HG02885 (cell line): ENCODE measurements around the gene APOC3.

ENCODE experiments used
- ATAC-seq: cut with Tn5 transposase; IDR thresholded peaks from one replicate; pipeline ENCODE4 v1.9.1; 2021; ENCODE audit warnings: mild to moderate bottlenecking; ENCODE audit not compliant: unreplicated experiment, poor library complexity

Gene APOC3

DNA sequence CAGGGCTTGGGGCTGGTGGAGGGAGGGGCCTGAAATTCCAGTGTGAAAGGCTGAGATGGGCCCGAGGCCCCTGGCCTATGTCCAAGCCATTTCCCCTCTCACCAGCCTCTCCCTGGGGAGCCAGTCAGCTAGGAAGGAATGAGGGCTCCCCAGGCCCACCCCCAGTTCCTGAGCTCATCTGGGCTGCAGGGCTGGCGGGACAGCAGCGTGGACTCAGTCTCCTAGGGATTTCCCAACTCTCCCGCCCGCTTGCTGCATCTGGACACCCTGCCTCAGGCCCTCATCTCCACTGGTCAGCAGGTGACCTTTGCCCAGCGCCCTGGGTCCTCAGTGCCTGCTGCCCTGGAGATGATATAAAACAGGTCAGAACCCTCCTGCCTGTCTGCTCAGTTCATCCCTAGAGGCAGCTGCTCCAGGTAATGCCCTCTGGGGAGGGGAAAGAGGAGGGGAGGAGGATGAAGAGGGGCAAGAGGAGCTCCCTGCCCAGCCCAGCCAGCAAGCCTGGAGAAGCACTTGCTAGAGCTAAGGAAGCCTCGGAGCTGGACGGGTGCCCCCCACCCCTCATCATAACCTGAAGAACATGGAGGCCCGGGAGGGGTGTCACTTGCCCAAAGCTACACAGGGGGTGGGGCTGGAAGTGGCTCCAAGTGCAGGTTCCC, at the start of gene APOC3:
Gene APOC3 (plus strand): TSS at position 383 of the 659 bp plus-strand sequence. CDS start 676 bp downstream, outside the sequence.
- ATAC-seq: no peak

DNA sequence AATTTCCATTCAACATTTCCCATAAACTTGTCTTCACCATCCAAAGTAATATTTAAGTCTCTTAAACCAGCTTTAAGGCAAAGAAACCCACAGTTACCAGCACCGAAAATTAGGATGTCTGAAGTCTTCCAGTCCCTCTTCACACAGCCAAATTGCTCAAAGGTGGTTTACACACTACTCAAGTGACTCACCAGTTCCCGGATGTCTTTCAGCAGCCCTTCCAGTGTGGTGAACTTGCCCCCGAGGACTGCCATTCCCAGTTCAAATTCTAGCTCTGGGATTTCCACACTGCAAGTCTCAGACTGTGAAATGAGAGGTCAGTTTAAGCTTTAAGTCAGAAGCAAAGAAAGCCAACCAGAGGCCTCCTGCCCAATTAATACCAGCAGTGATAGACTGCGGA, 47.0 kb upstream of the APOC3 start:
- no peak for ATAC-seq

DNA sequence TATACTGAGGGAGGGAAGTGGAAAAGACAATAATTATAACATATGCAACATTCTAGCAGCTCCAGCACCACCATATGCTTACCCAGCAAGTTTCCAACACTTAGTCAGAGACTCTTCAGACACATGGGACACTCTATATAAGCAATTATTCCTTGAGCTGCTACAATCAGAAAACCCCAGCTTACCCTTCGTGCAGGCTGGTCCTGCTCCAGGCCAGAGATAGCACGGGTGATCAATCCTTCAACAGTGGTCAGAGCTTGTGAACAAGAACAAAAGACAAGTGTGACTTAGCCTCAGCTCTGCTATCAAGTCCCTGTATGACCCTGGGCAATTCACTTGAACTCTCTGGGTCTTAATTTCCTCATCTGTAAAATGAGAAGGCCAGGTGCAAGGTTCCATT, 43.4 kb upstream of the APOC3 start:
- no peak for ATAC-seq

DNA sequence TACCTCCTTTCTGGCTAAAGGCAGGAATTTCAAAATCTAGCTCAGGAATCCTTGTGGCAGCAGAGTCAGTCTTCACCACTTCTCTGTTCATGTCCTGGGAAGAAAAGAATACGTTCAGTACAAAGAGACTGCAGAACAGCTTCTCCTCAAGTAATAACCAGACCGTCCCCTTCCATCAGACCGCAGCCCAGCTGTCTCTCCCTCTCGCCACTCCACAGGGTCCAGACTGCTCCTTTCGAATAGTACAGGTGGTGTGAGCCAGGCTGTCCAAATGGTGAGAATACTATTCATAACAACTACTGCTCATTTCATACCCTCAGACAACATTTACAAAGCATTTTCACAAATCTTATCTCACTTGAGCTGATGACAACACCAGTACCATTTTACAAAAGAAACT, 42.7 kb upstream of the APOC3 start:
- no peak for ATAC-seq

DNA sequence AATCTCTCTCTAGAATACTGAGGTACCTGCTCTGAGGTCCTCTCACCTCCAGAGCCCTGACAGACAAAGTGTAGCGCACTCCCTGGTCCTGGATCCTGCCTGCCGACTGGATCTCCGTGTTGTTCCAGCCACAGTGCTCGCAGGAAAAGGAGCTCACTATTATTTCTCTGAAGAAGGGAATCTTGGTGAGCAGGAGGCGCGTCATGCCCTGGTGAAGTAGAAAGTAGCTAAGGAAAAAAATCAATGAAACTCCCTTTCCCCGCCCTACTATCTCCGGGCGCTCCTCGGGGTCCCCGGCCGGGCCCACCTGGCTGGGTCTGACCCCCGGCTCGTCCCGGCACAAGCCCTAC, 42.3 kb upstream of the APOC3 start:
- peak; percentile 13 for ATAC-seq

DNA sequence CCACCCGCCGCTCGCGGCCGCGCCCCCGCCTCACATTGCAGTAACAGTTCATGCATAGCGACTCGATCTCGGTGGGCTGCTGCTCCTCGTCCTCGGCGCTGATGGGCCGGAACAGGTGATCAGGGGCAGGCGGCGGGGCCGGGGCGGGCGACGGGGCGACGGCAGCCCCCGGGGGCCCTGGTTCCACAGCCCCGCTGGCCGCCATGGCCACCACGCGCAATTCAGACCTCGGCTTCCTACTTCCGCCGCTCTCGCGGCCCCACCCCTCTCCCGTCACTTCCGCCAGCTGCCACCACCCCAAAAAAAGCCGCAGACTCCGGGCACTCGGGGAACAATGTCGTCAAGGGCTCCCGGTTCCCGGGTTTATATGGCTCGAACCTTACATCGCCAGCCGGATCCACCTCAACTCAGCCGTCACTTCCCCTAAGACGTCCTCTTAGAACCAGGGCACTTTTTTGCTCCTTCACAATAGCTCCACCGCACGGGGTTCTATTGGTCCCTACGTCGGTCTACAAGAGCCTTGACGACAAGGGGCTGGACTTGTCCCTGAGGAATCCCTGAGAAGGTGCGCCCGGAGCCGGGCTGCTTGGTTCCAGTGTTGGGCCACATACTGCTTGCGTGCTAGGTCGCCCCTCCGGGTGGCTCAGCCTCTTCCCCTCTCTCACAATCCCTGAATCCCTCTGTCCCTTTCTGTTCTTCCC, 41.8 kb upstream of the APOC3 start, which contains the start of gene ZPR1:
Gene ZPR1 (minus strand): TSS at position 238 of the 701 bp plus-strand sequence. CDS start 33 bp downstream, at position 205.
- ATAC-seq: peak; percentile 91

DNA sequence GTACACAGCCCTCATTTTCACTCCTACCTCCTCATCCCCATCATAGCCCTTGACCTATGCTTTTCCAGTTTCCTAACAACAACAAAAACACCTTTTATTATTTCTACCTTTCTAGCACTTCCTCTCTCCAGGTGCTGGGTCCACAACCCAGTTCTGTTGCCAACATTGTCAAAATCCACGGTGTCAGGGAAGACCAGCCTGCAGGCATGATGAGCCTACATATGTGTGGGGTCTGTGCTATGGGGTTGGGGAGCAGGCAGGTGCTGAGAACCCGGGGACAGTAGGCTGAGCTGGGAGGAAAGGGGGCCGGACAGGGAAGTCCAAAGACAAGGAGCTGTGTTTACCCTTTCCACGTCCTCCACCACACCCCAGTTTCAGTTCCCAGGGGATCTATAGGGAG, 41.2 kb upstream of the APOC3 start:
- ATAC-seq: no peak

DNA sequence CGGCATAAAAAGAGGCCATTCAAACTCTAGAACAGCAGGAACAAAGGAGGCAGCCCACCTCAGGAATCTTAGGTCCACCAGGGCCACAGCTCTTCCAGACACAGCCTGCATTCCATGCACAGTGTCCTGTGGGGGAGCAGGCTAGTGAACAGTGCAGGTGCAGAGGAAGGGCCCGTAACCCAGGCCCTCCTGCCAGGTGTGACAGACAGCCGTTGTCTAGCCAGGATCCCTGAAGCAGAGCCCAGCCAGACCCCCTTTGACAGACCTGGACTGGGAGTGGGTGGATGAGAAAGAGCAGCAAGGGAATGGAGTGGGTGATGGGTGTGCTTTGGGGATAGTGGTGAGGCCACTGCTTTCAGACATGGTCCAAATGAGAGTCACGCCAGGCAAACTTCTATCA, 40.7 kb upstream of the APOC3 start:
- no peak for ATAC-seq

DNA sequence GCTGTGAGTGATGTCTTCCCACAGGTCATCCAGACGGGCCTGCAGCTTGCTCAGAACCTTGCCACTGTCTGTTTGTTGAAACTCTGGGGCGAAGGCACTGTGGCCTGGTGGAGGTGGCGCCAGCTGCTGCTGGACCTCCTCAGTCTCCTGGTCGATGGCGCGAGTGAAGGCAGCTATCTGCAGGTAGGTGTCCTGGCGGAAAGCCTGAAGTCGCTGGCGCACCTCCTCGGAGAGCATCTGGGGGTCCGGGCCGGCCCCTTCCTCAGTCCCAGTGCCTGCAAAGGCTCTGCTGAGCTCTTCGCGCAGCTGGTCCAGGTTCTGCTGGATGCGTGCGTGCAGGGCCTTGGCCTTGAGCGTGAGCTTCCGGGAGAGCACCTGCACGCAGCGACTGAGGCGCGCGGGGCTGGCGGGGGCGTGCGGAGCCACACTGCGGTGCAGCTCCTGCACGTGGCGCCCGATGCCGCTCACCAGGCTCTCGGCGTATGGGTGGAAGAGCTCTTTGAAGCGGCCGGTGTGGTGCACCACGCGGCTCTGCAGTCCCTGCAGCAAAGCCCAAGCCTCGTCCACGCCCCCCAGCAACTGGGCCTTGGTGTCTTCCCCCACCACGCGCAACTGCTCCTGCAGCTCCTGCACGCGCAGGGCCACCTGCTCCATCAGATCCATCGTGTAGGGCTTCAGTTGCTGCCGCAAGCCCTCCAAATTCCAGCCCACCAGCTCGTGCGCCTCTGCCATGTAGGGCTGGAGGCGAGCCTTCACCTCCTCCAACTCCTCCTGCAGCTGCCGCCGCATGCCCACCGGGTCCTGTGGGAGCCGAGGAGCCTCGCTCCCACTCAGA, 39.3 kb upstream of the APOC3 start:
- ATAC-seq: no peak

DNA sequence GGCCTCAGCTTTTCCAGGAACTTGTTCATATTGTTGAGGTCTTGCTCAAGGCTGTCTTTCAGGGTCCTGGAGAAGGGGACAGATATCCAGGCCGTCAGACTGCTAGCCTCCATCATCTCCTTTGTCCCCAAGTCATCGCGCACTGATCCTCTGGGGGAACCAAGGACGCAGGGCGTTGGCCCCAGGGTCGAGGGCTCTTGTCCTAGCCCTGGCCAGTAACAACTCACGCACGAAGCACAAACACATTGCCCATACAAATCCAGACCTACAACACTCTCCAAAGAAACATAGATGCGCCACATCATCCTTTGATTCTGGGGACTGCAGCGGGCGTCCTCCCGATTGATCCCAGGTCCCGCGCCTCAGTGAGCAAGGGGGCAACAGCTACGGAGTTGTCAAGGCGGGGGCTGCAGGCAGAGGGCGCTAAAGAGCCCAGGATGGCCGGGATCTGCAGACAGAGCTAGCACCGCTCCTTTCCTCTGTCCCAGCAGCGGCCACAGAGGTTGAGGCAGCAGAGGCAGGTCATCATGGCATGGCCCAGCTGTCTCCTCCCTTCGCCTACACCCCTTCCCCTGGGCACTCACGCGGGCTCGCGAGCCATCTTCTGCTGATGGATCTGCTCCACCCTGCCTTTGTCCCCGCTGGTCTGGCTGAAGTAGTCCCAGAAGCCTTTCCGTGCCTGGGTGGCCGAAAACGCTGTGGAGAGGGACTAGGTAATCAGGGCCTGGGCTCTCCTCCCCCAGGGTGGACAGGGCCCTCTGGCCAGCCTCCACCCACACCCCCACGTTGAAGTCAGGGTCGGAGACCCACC, 38.5 kb upstream of the APOC3 start:
- peak; percentile 34 for ATAC-seq

DNA sequence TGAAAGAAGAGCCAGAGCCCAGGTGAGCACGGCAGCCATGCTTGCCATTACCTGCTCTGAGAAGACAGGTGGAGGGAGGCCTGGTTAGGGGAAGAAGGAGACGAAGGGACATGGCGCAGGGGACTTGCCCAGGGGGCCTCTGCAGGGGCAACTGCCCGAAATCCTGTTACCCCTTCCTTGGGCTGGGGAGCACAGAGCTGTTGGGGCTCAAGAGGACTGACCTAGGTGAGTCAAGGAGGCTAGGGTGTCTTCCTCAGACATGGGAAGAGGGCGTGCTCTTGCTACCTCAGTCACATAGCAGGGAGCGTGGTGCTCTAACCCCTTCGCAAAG, 37.9 kb upstream of the APOC3 start, which contains the start of gene APOA5:
Gene APOA5 (minus strand): TSS at position 67 of the 331 bp plus-strand sequence. CDS start 19 bp downstream, at position 48.
- no peak for ATAC-seq

DNA sequence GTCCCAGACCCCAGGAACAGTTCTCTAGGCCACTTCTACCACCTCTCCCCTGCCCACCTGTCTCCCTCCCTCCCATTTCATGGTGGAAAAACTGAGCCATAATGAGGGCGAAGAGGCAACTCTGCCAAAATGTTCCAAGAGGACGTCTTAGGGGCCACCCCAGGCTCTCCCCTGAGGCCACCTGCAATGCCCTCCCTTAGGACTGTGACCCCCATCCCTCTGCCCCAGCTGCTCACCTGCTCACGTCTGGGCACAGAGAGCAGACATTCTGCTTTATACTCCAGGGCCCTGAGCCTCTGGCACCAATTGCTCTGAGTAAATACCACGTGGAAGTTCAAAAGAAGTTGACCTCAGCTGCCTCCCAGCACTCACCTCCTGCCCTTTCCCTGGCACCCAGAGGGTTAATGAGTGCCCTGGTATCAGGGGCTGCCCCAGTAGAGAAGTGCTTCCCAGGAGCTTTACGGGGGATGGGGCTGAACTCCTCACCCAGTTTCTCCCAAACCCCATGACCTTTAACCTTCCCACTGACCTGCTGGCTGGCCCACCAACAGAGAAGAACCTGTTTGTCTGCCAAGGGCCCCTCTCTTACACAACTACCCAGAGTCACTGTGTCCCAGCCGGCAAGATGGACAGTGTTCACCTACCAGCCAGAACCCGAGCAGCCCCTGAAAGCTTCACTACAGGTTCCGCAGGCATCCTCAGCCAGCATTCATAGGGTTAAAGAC, 37.4 kb upstream of the APOC3 start:
- no peak for ATAC-seq

DNA sequence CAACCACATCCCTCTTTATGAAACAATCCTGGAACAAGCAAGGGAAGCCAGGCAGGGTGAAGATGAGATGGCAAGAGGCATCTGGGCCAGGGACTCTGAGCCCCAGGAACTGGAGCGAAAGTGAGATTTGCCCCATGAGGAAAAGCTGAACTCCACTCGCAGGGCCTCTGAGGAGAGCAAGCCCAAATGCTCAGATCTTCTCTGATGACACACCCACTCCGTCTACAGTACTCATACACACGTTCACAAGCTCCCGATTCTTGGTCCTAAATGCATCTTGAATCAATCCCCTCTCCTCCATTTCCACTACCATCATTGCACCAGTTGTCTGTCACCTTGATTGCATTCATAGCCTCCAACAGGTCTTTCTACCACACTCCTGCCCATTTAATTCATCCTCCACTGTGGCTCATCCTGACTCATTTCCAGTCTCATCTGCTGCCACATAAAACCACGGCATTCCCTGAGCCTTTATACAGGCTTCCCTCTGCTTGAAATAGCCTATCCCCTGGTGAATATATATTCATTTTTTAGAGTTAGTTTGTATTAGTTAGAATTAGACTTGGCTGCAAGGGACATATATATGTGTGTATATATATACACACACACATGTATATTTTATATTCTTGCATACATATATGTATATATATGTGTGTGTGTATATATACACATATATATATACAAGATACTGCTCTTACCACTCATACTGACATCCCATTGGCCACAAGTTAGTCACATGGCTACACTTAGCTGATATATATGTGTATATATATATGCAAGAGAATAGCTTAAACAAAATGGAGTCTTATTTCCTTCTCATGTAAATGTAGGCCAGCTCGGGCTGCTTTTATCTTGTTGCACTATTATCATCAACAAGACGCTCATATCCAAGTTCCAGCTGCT, 36.6 kb upstream of the APOC3 start:
- ATAC-seq: no peak

DNA sequence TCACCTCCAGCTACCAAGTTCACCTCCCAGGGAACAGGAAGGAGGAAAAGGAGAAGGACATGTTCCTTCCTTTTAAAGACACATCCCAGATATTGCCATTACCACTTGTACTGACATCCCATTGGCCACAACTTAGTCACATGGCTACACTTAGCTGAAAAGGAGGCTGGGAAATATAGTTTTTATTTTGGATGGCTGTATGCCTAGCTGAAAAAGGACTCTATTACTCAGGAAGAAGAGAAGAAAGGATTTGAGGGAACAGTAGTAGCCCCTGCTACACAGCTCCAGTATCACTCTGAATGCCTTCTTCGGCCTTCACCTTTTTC, 36.0 kb upstream of the APOC3 start:
- ATAC-seq: no peak

DNA sequence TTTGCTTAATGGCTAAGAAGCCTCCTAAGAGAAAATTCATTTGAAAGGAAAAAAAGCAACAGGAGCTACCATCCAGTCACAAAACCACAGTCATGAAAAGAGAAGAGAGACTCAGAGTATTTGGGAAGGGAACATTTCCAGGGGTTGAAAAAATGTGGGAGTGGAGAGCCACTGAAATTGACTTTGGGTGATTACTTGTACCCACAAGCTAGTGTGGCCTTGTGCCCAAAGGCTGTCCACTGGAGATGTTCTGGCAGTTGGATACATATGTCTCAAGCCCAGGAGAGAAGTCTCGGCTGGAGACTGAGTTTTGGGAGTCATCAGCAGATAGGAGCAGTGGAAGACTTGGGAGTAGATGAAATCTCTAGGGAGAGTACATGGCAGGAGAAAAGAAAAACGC, 34.9 kb upstream of the APOC3 start:
- no peak for ATAC-seq

DNA sequence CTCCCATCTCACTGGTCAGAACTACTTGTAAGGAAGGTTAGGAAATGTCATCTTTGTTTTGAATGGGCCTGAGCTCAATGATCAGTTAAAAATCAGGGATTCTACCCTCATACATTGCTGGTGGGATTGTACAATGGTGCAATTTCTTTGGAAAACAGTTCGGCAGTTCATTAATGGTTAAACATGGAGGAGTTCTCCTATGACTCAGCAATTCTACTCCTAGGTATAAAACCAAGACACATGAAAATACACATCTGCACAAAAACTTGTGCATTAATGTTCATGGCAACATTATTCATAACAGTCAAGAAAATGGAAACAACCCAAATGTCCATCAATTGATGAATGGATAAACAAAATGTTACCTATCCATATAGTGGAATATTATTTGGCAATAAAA, 33.2 kb upstream of the APOC3 start:
- ATAC-seq: no peak

DNA sequence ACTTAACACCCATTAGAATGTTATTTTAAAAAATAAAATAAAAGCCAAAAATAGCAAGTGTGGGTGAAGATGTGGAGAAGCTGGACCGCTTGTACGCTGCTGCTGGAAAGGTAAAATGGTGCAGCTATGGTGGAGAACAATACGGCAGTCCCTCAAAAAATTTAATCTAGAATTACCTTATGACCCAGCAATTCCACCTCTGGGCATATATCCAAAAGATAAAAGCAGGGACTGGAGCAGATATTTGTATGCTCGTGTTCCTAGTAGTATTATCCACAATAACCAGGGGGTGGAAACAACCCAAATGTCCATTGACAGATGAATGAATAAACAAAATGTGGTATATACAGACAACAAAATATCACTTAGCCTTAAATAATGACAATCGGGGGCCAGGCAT, 31.9 kb upstream of the APOC3 start:
- ATAC-seq: no peak

DNA sequence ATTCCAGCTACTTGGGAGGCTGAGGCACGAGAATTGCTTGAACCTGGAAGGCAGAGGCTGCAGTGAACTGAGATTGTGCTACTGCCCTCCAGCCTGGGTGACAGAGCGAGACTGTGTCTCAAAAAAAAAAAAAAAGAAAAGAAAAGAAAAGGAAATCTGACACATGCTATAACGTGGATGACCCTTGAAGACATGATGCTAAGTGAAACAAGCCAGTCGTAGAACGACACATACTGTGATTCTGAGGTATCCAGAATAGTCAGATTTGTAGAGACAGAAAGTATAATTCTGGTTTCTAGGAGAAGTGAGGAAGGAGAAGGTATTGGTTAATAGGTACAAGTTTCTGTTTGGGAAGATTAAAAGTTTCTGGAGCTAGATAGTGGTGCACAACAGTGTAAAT, 31.3 kb upstream of the APOC3 start:
- no peak for ATAC-seq

DNA sequence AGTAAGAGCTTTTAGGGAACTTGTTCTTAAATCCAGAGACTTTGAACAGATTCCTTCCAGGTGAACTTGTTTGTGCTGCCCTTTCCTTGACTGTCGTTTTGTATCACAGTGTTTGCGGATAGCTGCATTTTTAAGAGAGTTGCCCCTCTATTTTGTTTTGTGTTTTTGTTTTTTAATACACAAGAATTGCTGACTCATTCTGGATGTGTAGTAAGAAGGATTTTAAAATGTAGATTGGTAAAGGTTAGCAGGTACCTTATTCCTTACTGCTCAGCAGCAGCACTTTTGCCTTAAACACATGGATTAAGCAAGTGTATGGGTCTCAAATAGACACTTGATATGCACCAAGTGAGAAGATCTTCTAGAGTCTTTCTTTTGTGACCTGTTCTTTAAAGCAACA, 29.1 kb upstream of the APOC3 start:
- no peak for ATAC-seq
